ENCODE data around the gene BAX. TPM values are rescaled to one million over a fixed set of nuclear protein-coding genes. Genes with fewer than 3 reads are reported as not detected.

Gene BAX
- total RNA-seq, 2 donors from 2014 or later = 191 to 711 TPM

GRCh38 chr19:48988286-48988685, 33.6 kb downstream of the BAX start:
- Mint-ChIP-seq H3K27ac (peak overlapping the region; percentile 1 to 16), H3K36me3 (peaks cover 0 to 28% of the 10 kb centered on the region in 2 donors), H3K9me3 (no peaks in the 10 kb centered on the region)
- ATAC-seq (no peak), DNase-seq (ENCODE audit: low spot score in 2 of 2) (no peak)

- no peaks in the 10 kb centered on the region for H3K9me3 Mint-ChIP-seq
- H3K27ac Mint-ChIP-seq = no peak overlapping the region
- H3K36me3 Mint-ChIP-seq = peaks cover 5 to 32% of the 10 kb centered on the region in 2 donors
- ATAC-seq = no peak
- DNase-seq (ENCODE audit: low spot score in 2 of 2) = no peak
Measured at GRCh38 chr19:48988860-48989259, 34.2 kb downstream of the BAX start.

GRCh38 chr19:48989701-48990291, 35.1 kb downstream of the BAX start:
- H3K27ac Mint-ChIP-seq = peak overlapping the region; percentile 20 to 90
- ATAC-seq (no peak), DNase-seq (ENCODE audit: low spot score in 2 of 2) (no peak)
- H3K9me3 Mint-ChIP-seq = no peaks in the 10 kb centered on the region
- peaks cover 13 to 38% of the 10 kb centered on the region in 2 donors for H3K36me3 Mint-ChIP-seq

GRCh38 chr19:48990400-48990799, 35.7 kb downstream of the BAX start:
- Mint-ChIP-seq H3K9me3 (no peaks in the 10 kb centered on the region), H3K36me3 (peaks cover 19 to 38% of the 10 kb centered on the region in 2 donors), H3K27ac (peak overlapping the region; percentile 20 to 90)
- ATAC-seq = no peak
- DNase-seq (ENCODE audit: low spot score in 2 of 2) = no peak

- peaks cover 20 to 38% of the 10 kb centered on the region in 2 donors for H3K36me3 Mint-ChIP-seq
- H3K9me3 Mint-ChIP-seq = no peaks in the 10 kb centered on the region
- DNase-seq (ENCODE audit: low spot score in 2 of 2) (no peak), ATAC-seq (no peak)
- H3K27ac Mint-ChIP-seq = peak overlapping the region in 1 of 2 donors; percentile 80
Measured at GRCh38 chr19:48991011-48991609, 36.4 kb downstream of the BAX start.

- no peaks in the 10 kb centered on the region for H3K9me3 Mint-ChIP-seq
- no peak for DNase-seq (ENCODE audit: low spot score in 2 of 2)
- no peak for ATAC-seq
- peak overlapping the region; percentile 84 to 96 for H3K27ac Mint-ChIP-seq
- H3K36me3 Mint-ChIP-seq = peaks cover 20 to 38% of the 10 kb centered on the region in 2 donors
Measured at GRCh38 chr19:48991873-48992580, 37.4 kb downstream of the BAX start.

- H3K36me3 Mint-ChIP-seq = peaks cover 20 to 32% of the 10 kb centered on the region in 2 donors
- H3K27ac Mint-ChIP-seq = peak overlapping the region; percentile 84 to 96
Measured at GRCh38 chr19:48992581-48993174, 38.0 kb downstream of the BAX start.

GRCh38 chr19:48993175-48994034, 38.7 kb downstream of the BAX start, which contains the start of the genes GYS1 and RUVBL2:
GYS1 (minus strand) TSS chr19:48993309; CDS start chr19:48993112, 197 bp downstream.
RUVBL2 (plus strand) TSS chr19:48993887; CDS start chr19:48993912, 25 bp downstream.
- H3K9me3 Mint-ChIP-seq = no peaks in the 10 kb centered on the region
- peaks cover 20 to 27% of the 10 kb centered on the region in 2 donors for H3K36me3 Mint-ChIP-seq
- peak within 1 kb of the TSS; percentile 96 to 97 for H3K27ac Mint-ChIP-seq
- peak; percentile 92 to 94 for ATAC-seq
- peak; percentile 99 for DNase-seq (ENCODE audit: low spot score in 2 of 2)

More at GRCh38 chr19:48992581-48993174, 38.0 kb downstream of the BAX start:
- no peaks in the 10 kb centered on the region for H3K9me3 Mint-ChIP-seq
- ATAC-seq = no peak
- DNase-seq (ENCODE audit: low spot score in 2 of 2) = peak in 1 of 2 donors; percentile 22

GRCh38 chr19:48994035-48994386, 39.3 kb downstream of the BAX start:
- H3K27ac Mint-ChIP-seq = peak overlapping the region; percentile 96 to 97
- ATAC-seq = no peak
- H3K9me3 Mint-ChIP-seq = no peaks in the 10 kb centered on the region
- DNase-seq (ENCODE audit: low spot score in 2 of 2) = no peak
- H3K36me3 Mint-ChIP-seq = peaks cover 20 to 27% of the 10 kb centered on the region in 2 donors

GRCh38 chr19:48997972-48998371, 43.3 kb downstream of the BAX start:
- no peak overlapping the region for H3K27ac Mint-ChIP-seq
- H3K9me3 Mint-ChIP-seq = no peaks in the 10 kb centered on the region
- ATAC-seq (no peak), DNase-seq (ENCODE audit: low spot score in 2 of 2) (peak in 1 of 2 donors; percentile 73)
- peaks cover 11 to 20% of the 10 kb centered on the region in 2 donors for H3K36me3 Mint-ChIP-seq

- ATAC-seq = peak; percentile 84 to 86
- peaks cover 0 to 8% of the 10 kb centered on the region in 2 donors for H3K36me3 Mint-ChIP-seq
- H3K27ac Mint-ChIP-seq = no peak overlapping the region
- DNase-seq (ENCODE audit: low spot score in 2 of 2) = peak in 1 of 2 donors; percentile 68
- H3K9me3 Mint-ChIP-seq = no peaks in the 10 kb centered on the region
Measured at GRCh38 chr19:48999481-49000325, 45.0 kb downstream of the BAX start.

- Mint-ChIP-seq H3K9me3 (no peaks in the 10 kb centered on the region), H3K27ac (no peak overlapping the region), H3K36me3 (no peaks in the 10 kb centered on the region)
- DNase-seq (ENCODE audit: low spot score in 2 of 2) (no peak), ATAC-seq (no peak)
Measured at GRCh38 chr19:49004133-49004532, 49.5 kb downstream of the BAX start.

GRCh38 chr19:49004964-49005614, 50.4 kb downstream of the BAX start:
- ATAC-seq (no peak), DNase-seq (ENCODE audit: low spot score in 2 of 2) (no peak)
- no peaks in the 10 kb centered on the region for H3K36me3 Mint-ChIP-seq
- no peaks in the 10 kb centered on the region for H3K9me3 Mint-ChIP-seq
- H3K27ac Mint-ChIP-seq = no peak overlapping the region

GRCh38 chr19:49006905-49007304, 52.2 kb downstream of the BAX start:
- DNase-seq (ENCODE audit: low spot score in 2 of 2) = no peak
- H3K36me3 Mint-ChIP-seq = no peaks in the 10 kb centered on the region
- no peak overlapping the region for H3K27ac Mint-ChIP-seq
- no peaks in the 10 kb centered on the region for H3K9me3 Mint-ChIP-seq
- no peak for ATAC-seq

- Mint-ChIP-seq H3K36me3 (no peaks in the 10 kb centered on the region), H3K27ac (no peak overlapping the region), H3K9me3 (no peaks in the 10 kb centered on the region)
- ATAC-seq (no peak), DNase-seq (ENCODE audit: low spot score in 2 of 2) (no peak)
Measured at GRCh38 chr19:49009828-49010227, 55.2 kb downstream of the BAX start.

Measured in activated naive CD4-positive, alpha-beta T cell treated with anti-CD3 and anti-CD28 coated beads, Interleukin-2, amount 50 U/mL, for 72 hours (primary cell).